Neural progenitor cell (in vitro differentiated cells): Measurements from ENCODE around the gene ZNF211. TPM values are rescaled to one million over a fixed set of nuclear protein-coding genes. Genes with fewer than 3 reads are reported as not detected.

Experiments used
- DNase-seq: peaks from one replicate; pipeline ENCODE4 v3.0.0-alpha.2; 2016; ENCODE audit warnings: low spot score
- H2AFZ ChIP-seq: fragments of 200-600 bp; sonication (generic); replicated peaks from 2 replicates; pipeline ENCODE4 v1.6.1; 2016; ENCODE audit warnings: antibody characterized with exemption
- H3F3A ChIP-seq: fragments of 200-600 bp; sonication (generic); 2 replicates; pipeline ENCODE4 v1.6.1; 2016; ENCODE audit warnings: antibody characterized with exemption, low read depth
- H3K27ac ChIP-seq: fragments of 200-600 bp; sonication (generic); 2 replicates; pipeline ENCODE4 v1.5.1; 2016; ENCODE audit warnings: mild to moderate bottlenecking
- H3K27me3 ChIP-seq: fragments of 200-600 bp; sonication (generic); 2 replicates; pipeline ENCODE4 v1.6.1; 2016; ENCODE audit warnings: mild to moderate bottlenecking, moderate library complexity
- H3K36me3 ChIP-seq: fragments of 200-600 bp; sonication (generic); 2 replicates; pipeline ENCODE4 v1.5.1; 2016
- H3K4me1 ChIP-seq: fragments of 200-600 bp; sonication (generic); 2 replicates; pipeline ENCODE4 v1.6.1; 2016; ENCODE audit warnings: mixed run types
- H3K4me2 ChIP-seq: fragments of 200-600 bp; sonication (generic); 2 replicates; pipeline ENCODE4 v1.6.1; 2016
- H3K4me3 ChIP-seq: fragments of 200-600 bp; sonication (generic); 2 replicates; pipeline ENCODE4 v1.5.1; 2016
- H3K79me2 ChIP-seq: fragments of 200-600 bp; sonication (generic); 2 replicates; pipeline ENCODE4 v1.6.1; 2016; ENCODE audit warnings: low read depth
- H3K9ac ChIP-seq: fragments of 200-600 bp; sonication (generic); 2 replicates; pipeline ENCODE4 v1.6.1; 2016
- H3K9me3 ChIP-seq: fragments of 200-600 bp; sonication (generic); 2 replicates; pipeline ENCODE4 v1.5.1; 2016; ENCODE audit warnings: low read depth
- H4K20me1 ChIP-seq: fragments of 200-600 bp; sonication (generic); 2 replicates; pipeline ENCODE4 v1.6.1; 2016; ENCODE audit warnings: low read depth
- H3K27ac Mint-ChIP-seq: 3 replicates; pipeline ENCODE4 v1.8.0; 2021; ENCODE audit warnings: mixed read lengths
- H3K27me3 Mint-ChIP-seq: 2 replicates; pipeline ENCODE4 v1.8.0; 2022; ENCODE audit warnings: low read depth, mild to moderate bottlenecking, inconsistent platforms, moderate library complexity, mixed read lengths; ENCODE audit not compliant: insufficient read depth
- H3K36me3 Mint-ChIP-seq: 3 replicates; pipeline ENCODE4 v1.8.0; 2021; ENCODE audit warnings: mixed read lengths
- H3K4me1 Mint-ChIP-seq: 3 replicates; pipeline ENCODE4 v1.8.0; 2021; ENCODE audit warnings: mixed read lengths
- H3K4me3 Mint-ChIP-seq: 3 replicates; pipeline ENCODE4 v1.8.0; 2021; ENCODE audit warnings: mild to moderate bottlenecking, moderate library complexity, mixed read lengths
- H3K9me3 Mint-ChIP-seq: 3 replicates; pipeline ENCODE4 v1.8.0; 2020; ENCODE audit warnings: mixed read lengths
- EZH2 ChIP-seq: fragments of 200-600 bp; sonication (generic); IDR thresholded peaks from 2 replicates; pipeline ENCODE4 v1.6.1; 2017; ENCODE audit warnings: antibody characterized with exemption, mild to moderate bottlenecking, moderate library complexity
- EZH2phosphoT487 ChIP-seq: fragments of 200-600 bp; sonication (generic); IDR thresholded peaks from 2 replicates; pipeline ENCODE4 v1.6.1; 2017; ENCODE audit warnings: antibody characterized with exemption
- total RNA-seq: library from RNA; depleted of rRNA; stranded (reverse); fragments of >200 nt; gene quantifications from 2 replicates; pipeline ENCODE4 v1.2.3, GENCODE V29; 2015; ENCODE audit warnings: low replicate concordance
- TF ChIP-seq, protein P1 (sequence below): fragments of 200-600 bp; sonication (generic); IDR thresholded peaks from 2 replicates; pipeline ENCODE4 v1.5.1; 2017; ENCODE audit warnings: antibody characterized with exemption, mild to moderate bottlenecking

The ZNF211 gene
- total RNA-seq, 1 donor from 2014 or later, result 42.1 TPM

DNA sequence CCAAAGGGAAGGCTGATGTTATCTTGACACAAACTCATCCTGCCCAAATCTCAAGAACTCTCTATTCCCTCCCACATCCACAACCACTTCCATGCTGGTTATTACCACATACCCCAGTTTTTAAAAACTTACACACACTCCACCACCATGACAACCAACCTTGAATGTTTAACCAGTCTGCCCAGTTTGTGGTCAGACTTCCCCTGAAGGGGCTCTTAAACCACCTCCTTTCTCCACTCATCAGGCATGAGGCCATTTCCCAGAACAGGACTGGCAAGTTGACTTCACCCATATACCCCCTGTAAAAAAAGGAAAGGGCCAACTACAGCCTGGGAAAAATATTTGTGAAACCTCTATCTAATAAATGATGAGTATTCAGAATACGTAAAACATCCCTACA, 23.4 kb downstream of the ZNF211 start:
- peaks cover 52% of the 10 kb centered on the region for H3K27me3 ChIP-seq
- H3K27ac Mint-ChIP-seq, result no peak overlapping the region
- H3K9ac ChIP-seq, result no peak overlapping the region
- no peak overlapping the region for H3K4me2 ChIP-seq
- no peak overlapping the region for H3K4me3 ChIP-seq
- peak overlapping the region; percentile 10 for H3K4me3 Mint-ChIP-seq
- no peaks in the 10 kb centered on the region for H3K4me1 ChIP-seq
- H3K79me2 ChIP-seq, result no peaks in the 10 kb centered on the region
- TF ChIP-seq, protein P1, sequence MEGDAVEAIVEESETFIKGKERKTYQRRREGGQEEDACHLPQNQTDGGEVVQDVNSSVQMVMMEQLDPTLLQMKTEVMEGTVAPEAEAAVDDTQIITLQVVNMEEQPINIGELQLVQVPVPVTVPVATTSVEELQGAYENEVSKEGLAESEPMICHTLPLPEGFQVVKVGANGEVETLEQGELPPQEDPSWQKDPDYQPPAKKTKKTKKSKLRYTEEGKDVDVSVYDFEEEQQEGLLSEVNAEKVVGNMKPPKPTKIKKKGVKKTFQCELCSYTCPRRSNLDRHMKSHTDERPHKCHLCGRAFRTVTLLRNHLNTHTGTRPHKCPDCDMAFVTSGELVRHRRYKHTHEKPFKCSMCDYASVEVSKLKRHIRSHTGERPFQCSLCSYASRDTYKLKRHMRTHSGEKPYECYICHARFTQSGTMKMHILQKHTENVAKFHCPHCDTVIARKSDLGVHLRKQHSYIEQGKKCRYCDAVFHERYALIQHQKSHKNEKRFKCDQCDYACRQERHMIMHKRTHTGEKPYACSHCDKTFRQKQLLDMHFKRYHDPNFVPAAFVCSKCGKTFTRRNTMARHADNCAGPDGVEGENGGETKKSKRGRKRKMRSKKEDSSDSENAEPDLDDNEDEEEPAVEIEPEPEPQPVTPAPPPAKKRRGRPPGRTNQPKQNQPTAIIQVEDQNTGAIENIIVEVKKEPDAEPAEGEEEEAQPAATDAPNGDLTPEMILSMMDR, result no peak
- TF ChIP-seq EZH2, result no peak
- peaks cover 9% of the 10 kb centered on the region for H3K27me3 Mint-ChIP-seq
- H3K36me3 Mint-ChIP-seq, result peaks cover 2% of the 10 kb centered on the region
- no peak for DNase-seq
- no peaks in the 10 kb centered on the region for H3K9me3 ChIP-seq
- no peaks in the 10 kb centered on the region for H3K36me3 ChIP-seq
- H3K4me1 Mint-ChIP-seq, result no peaks in the 10 kb centered on the region
- H3K27ac ChIP-seq, result no peak overlapping the region
- H3F3A ChIP-seq, result no peaks in the 10 kb centered on the region
- peaks cover 34% of the 10 kb centered on the region for H3K9me3 Mint-ChIP-seq
- no peak overlapping the region for H2AFZ ChIP-seq
- H4K20me1 ChIP-seq, result no peaks in the 10 kb centered on the region

DNA sequence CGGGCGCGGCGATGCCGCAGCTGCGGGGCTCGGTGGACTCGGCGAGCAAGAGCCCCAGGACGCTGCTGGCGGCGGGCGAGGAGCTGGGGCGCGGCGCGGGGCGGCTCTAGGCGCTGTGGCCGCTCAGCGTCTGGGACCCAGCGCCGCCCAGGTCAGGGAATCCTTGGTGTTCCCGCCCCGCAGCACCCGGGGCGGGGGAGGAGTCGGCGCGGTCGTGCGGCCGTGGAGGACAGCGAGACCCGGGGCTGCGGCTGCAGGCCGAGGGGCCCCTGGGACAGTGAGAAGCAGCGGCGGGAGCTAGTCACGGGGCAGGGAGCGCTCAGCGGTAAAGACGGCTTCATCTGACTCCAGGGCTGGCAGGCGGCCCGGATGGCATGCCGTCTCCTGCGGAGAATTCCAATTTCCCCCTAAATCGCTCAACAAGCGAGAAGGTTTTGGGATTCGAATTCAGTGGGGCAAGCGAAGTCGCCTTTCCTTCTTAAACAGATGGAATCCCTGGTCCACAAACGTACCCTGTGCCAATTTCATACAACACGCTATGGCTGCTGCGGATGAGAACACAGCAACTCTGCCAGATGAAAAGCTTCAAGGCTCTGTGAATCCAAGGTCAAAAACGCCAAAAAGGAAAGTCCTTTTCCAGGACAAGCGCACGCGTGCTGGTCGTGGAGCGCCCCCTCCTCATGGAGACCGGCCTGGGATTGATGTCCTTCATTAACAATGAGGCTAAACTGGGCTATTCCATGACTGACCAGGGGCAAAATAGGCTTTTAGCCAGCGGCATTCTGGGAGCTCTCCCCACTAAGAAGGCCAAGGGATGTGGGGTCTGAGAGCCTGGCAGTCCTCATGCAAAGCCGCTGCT, 31.5 kb downstream of the ZNF211 start:
- Histone ChIP-seq H3K79me2 (no peaks in the 10 kb centered on the region), H3K4me2 (peak overlapping the region; percentile 88), H4K20me1 (no peaks in the 10 kb centered on the region), H3F3A (peaks cover 19% of the 10 kb centered on the region), H3K4me1 (peaks cover 7% of the 10 kb centered on the region), H3K4me3 (peak overlapping the region; percentile 54), H3K9ac (no peak overlapping the region), H3K36me3 (no peaks in the 10 kb centered on the region), H2AFZ (peak overlapping the region; percentile 96), H3K27ac (no peak overlapping the region), H3K27me3 (peaks cover 68% of the 10 kb centered on the region), H3K9me3 (no peaks in the 10 kb centered on the region)
- TF ChIP-seq EZH2 (no peak), EZH2phosphoT487 (no peak)
- TF ChIP-seq, protein P1, result no peak
- DNase-seq, result peak; percentile 83
- peaks cover 7% of the 10 kb centered on the region for H3K4me1 Mint-ChIP-seq
- H3K9me3 Mint-ChIP-seq, result peaks cover 7% of the 10 kb centered on the region
- H3K36me3 Mint-ChIP-seq, result no peaks in the 10 kb centered on the region
- H3K27ac Mint-ChIP-seq, result peak overlapping the region; percentile 37
- H3K27me3 Mint-ChIP-seq, result peaks cover 5% of the 10 kb centered on the region
- peak overlapping the region; percentile 89 for H3K4me3 Mint-ChIP-seq

DNA sequence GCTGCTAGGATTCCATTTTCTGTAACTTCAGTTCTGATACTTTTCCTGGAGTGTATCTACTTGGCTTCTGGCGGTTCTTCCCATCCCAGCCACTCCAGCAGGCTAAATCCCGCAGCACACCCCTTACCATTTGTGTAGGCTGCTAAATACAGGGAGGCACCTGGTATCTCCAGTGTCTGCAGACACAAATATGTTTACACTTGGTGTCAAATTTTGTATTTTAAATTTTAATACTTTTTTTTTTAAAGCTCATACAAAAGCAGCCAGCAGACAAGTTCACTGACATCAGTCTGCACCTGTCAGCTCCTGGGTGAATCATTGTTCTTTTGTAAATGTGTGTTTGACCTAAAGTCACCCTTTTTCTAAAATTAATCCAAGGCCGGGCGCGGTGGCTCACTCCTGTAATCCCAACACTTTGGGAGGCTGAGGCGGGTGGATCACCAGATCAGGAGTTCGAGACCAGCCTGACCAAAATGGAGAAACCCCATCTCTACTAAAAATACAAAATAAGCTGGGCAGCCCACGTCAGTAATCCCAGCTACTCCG, 32.4 kb downstream of the ZNF211 start:
- H3K9ac ChIP-seq, result no peak overlapping the region
- no peaks in the 10 kb centered on the region for H3K79me2 ChIP-seq
- H3K9me3 ChIP-seq, result no peaks in the 10 kb centered on the region
- peaks cover 59% of the 10 kb centered on the region for H3K27me3 ChIP-seq
- H3K4me1 ChIP-seq, result peaks cover 7% of the 10 kb centered on the region
- peaks cover 7% of the 10 kb centered on the region for H3K9me3 Mint-ChIP-seq
- no peaks in the 10 kb centered on the region for H4K20me1 ChIP-seq
- no peaks in the 10 kb centered on the region for H3K36me3 Mint-ChIP-seq
- no peak overlapping the region for H3K27ac ChIP-seq
- H3K36me3 ChIP-seq, result no peaks in the 10 kb centered on the region
- peaks cover 19% of the 10 kb centered on the region for H3F3A ChIP-seq
- H3K4me1 Mint-ChIP-seq, result peaks cover 7% of the 10 kb centered on the region
- peak overlapping the region; percentile 37 for H3K27ac Mint-ChIP-seq
- H3K4me3 ChIP-seq, result peak overlapping the region; percentile 54
- peak overlapping the region; percentile 88 for H3K4me2 ChIP-seq
- H3K4me3 Mint-ChIP-seq, result peak overlapping the region; percentile 89
- H2AFZ ChIP-seq, result peak overlapping the region; percentile 96
- DNase-seq, result no peak
- no peak for TF ChIP-seq EZH2phosphoT487
- TF ChIP-seq, protein P1, result no peak
- TF ChIP-seq EZH2, result no peak
- peaks cover 5% of the 10 kb centered on the region for H3K27me3 Mint-ChIP-seq
